Kidney epithelial cell (primary cell): ENCODE results near the gene HIC1. TPM values are rescaled to one million over a fixed set of nuclear protein-coding genes. Genes with fewer than 3 reads are reported as not detected.

Experiments
- DNase-seq: peaks from one replicate; pipeline ENCODE4 v3.0.0-alpha.2; 2010; ENCODE audit warnings: low read depth
- H3K27me3 ChIP-seq: 2 replicates; pipeline ENCODE4 v1.6.0; 2011; ENCODE audit warnings: low read length; ENCODE audit not compliant: control insufficient read depth, insufficient read depth
- H3K36me3 ChIP-seq: 2 replicates; pipeline ENCODE4 v1.5.1; 2011; ENCODE audit warnings: low read length; ENCODE audit not compliant: control insufficient read depth, insufficient read depth
- H3K4me3 ChIP-seq: 2 replicates; pipeline ENCODE4 v1.5.1; 2011; ENCODE audit warnings: low read depth, mild to moderate bottlenecking, control low read depth, low read length
- total RNA-seq: library from RNA; depleted of rRNA; stranded (reverse); fragments of >200 nt; gene quantifications from 2 replicates; pipeline ENCODE4 v1.2.3, GENCODE V29; 2015
- TF ChIP-seq, protein P1 (sequence below): IDR thresholded peaks from 2 replicates; pipeline ENCODE4 v1.5.1; 2011; ENCODE audit warnings: mild to moderate bottlenecking, moderate library complexity, low read length, control low read depth, inconsistent platforms; ENCODE audit not compliant: insufficient read depth, poor library complexity, severe bottlenecking

Gene HIC1
- total RNA-seq, 1 donor from 2014 or later: 11.9 TPM

DNA sequence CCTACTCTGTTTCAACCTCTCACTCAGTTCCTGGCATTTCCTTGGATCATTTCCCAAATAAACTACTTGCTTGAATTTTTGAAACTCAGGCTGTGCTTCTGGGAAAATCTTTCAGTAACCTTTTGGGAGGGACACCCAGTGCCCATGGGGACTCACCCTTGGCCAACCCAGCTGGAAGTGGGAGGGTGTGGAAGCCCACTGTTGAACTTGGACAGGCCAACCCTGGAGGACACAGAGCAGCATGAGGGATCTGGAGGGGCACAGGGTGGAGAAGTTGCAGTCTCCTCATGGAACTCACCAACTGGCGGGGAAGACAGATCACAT, 40.9 kb upstream of the HIC1 start:
- DNase-seq: no peak
- Histone ChIP-seq H3K4me3 (no peak overlapping the region), H3K27me3 (peaks cover 41% of the 10 kb centered on the region), H3K36me3 (no peaks in the 10 kb centered on the region)
- TF ChIP-seq, protein P1, sequence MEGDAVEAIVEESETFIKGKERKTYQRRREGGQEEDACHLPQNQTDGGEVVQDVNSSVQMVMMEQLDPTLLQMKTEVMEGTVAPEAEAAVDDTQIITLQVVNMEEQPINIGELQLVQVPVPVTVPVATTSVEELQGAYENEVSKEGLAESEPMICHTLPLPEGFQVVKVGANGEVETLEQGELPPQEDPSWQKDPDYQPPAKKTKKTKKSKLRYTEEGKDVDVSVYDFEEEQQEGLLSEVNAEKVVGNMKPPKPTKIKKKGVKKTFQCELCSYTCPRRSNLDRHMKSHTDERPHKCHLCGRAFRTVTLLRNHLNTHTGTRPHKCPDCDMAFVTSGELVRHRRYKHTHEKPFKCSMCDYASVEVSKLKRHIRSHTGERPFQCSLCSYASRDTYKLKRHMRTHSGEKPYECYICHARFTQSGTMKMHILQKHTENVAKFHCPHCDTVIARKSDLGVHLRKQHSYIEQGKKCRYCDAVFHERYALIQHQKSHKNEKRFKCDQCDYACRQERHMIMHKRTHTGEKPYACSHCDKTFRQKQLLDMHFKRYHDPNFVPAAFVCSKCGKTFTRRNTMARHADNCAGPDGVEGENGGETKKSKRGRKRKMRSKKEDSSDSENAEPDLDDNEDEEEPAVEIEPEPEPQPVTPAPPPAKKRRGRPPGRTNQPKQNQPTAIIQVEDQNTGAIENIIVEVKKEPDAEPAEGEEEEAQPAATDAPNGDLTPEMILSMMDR: no peak

DNA sequence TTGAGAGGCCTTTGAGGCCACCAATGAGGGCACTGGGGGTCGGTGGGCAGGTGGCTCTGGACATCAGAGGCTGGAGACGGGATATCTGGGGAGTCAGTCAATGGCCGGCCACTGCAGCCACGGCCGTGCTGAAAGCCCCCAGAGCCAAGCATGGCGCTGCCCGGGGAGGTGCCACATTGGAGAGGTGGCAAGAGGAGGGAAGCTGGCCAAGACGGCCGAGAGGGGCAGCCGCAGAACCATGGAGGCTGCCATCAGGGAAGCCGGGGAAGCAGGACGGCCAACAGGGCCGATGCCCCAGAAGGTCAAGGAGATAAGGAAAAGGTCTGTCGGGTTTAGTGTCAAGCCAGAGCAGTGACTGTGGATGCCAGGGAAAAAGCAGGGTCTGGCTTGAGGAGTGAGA, 39.6 kb upstream of the HIC1 start:
- H3K36me3 ChIP-seq: no peaks in the 10 kb centered on the region
- no peak overlapping the region for H3K4me3 ChIP-seq
- TF ChIP-seq, protein P1: no peak
- DNase-seq: no peak
- peaks cover 54% of the 10 kb centered on the region for H3K27me3 ChIP-seq

DNA sequence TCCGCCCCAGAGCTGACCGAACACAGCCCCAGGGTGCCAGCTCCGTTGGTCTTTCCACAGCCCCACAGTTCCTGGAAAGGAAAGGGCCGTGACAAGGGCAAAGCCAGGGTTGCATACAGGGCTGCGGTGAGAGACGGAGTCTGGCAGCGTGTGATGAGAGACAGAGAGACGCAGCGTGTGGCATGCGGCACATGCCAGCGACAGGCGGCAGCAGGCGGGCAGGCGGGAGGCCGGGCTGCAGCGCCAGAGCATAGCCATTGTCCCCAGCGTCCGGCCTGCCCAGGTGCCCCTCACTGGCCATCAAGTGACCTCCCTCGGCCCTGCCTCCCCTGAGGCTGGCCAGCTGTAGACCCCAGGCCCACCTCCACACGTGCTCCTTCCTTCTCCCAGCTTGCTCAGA, 38.4 kb upstream of the HIC1 start:
- no peak for DNase-seq
- Histone ChIP-seq H3K36me3 (no peaks in the 10 kb centered on the region), H3K4me3 (no peak overlapping the region), H3K27me3 (peaks cover 56% of the 10 kb centered on the region)
- TF ChIP-seq, protein P1: no peak

- TF ChIP-seq, protein P1: no peak
- Histone ChIP-seq H3K36me3 (no peaks in the 10 kb centered on the region), H3K27me3 (peaks cover 57% of the 10 kb centered on the region), H3K4me3 (no peak overlapping the region)
- DNase-seq: no peak
Observed at GRCh38 chr17:2017274-2017941, 37.5 kb upstream of the HIC1 start.

- TF ChIP-seq, protein P1: no peak
- Histone ChIP-seq H3K27me3 (peaks cover 71% of the 10 kb centered on the region), H3K36me3 (no peaks in the 10 kb centered on the region), H3K4me3 (no peak overlapping the region)
- DNase-seq: no peak
Observed at GRCh38 chr17:2018716-2019510, 36.0 kb upstream of the HIC1 start.
